H1 (cell line): Measurements from ENCODE around the gene VWA3B. TPM values are rescaled to one million over a fixed set of nuclear protein-coding genes. Genes with fewer than 3 reads are reported as not detected.

ENCODE experiments used
- CTCF ChIA-PET: fragments of 300-600 bp; sonication (Branson Sonifier 250); formaldehyde crosslinking; loops from one replicate; lab custom pipeline; 2021; ENCODE audit not compliant: partially characterized antibody; lab: Charles Lee
- POLR2A ChIA-PET: fragments of 300-600 bp; sonication (Branson Sonifier 250); formaldehyde crosslinking; loops from one replicate; lab custom pipeline; 2021; ENCODE audit warnings: inconsistent platforms; ENCODE audit not compliant: partially characterized antibody; lab: Charles Lee
- DNase-seq, 2 experiments: peaks; one replicate each; pipeline versions ENCODE4 v3.0.0 to v3.0.0-alpha.2; 2010 to 2022; ENCODE audit warnings: low spot score in 2 of 2, low read depth in 1 of 2, mixed read lengths in 1 of 2
- FAIRE-seq: peaks from 2 replicates; lab custom pipeline; 2011; peaks lifted over from hg19 to GRCh38; lab: Jason Lieb, UNC
- H2AFZ ChIP-seq: 2 replicates; pipeline ENCODE4 v1.8.1; 2012; ENCODE audit warnings: low read length, inconsistent platforms
- H2AK5ac ChIP-seq: 2 replicates; pipeline ENCODE4 v1.6.1; 2013; ENCODE audit warnings: low read depth, low read length
- H2BK120ac ChIP-seq: replicated peaks from 2 replicates; pipeline ENCODE3; 2013; ENCODE audit warnings: low read depth, low read length, inconsistent platforms
- H2BK12ac ChIP-seq: 2 replicates; pipeline ENCODE4 v1.6.1; 2013; ENCODE audit warnings: low read depth, low read length
- H2BK15ac ChIP-seq: 2 replicates; pipeline ENCODE4 v1.6.1; 2013; ENCODE audit warnings: low read length
- H2BK20ac ChIP-seq: 2 replicates; pipeline ENCODE4 v1.6.1; 2013; ENCODE audit warnings: low read length
- H2BK5ac ChIP-seq: 2 replicates; pipeline ENCODE4 v1.6.1; 2013; ENCODE audit warnings: low read depth, low read length
- H3K14ac ChIP-seq: 2 replicates; pipeline ENCODE4 v1.6.1; 2013; ENCODE audit warnings: inconsistent platforms; ENCODE audit not compliant: insufficient read length
- H3K18ac ChIP-seq: 2 replicates; pipeline ENCODE4 v1.6.1; 2013; ENCODE audit warnings: low read length; ENCODE audit errors: extremely low read depth
- H3K23ac ChIP-seq: 2 replicates; pipeline ENCODE4 v1.6.1; 2013; ENCODE audit warnings: inconsistent platforms; ENCODE audit not compliant: insufficient read length
- H3K23me2 ChIP-seq: 2 replicates; pipeline ENCODE4 v1.6.1; 2013; ENCODE audit warnings: low read depth, low read length
- H3K27ac ChIP-seq: 2 replicates; pipeline ENCODE4 v1.6.1; 2011; ENCODE audit warnings: low read depth, low read length, inconsistent platforms
- H3K27me3 ChIP-seq, 4 experiments: replicated peaks in 1 of 4; 1 replicate in 1 of 4; 2 replicates in 3 of 4; pipeline versions ENCODE4 v1.6.1 to v1.8.1; 2011 to 2013; ENCODE audit warnings: low read length in 3 of 4, mild to moderate bottlenecking in 3 of 4, inconsistent platforms in 2 of 4, mixed read lengths in 2 of 4, moderate library complexity in 1 of 4; ENCODE audit not compliant: control insufficient read depth in 3 of 4, insufficient read depth in 3 of 4; ENCODE audit errors: extremely low read depth in 1 of 4
- H3K36me3 ChIP-seq, 4 experiments: 2 replicates each; pipeline versions ENCODE4 v1.6.1 to v1.8.1; 2011 to 2013; ENCODE audit warnings: mild to moderate bottlenecking in 4 of 4, low read length in 3 of 4, moderate library complexity in 2 of 4, control low read depth in 1 of 4, inconsistent platforms in 1 of 4; ENCODE audit not compliant: insufficient read depth in 4 of 4, control insufficient read depth in 2 of 4
- H3K4ac ChIP-seq: replicated peaks from 2 replicates; pipeline ENCODE3; 2013; ENCODE audit warnings: low read length, low read depth, mixed read lengths, inconsistent platforms; ENCODE audit not compliant: insufficient read length
- H3K4me1 ChIP-seq, 4 experiments: replicated peaks in 1 of 4; 1 replicate in 1 of 4; 2 replicates in 3 of 4; pipeline versions ENCODE4 v1.6.1 to v1.8.1; 2011 to 2013; ENCODE audit warnings: low read length in 3 of 4, inconsistent platforms in 2 of 4, mixed read lengths in 1 of 4; ENCODE audit not compliant: insufficient read depth in 4 of 4, control insufficient read depth in 3 of 4
- H3K4me2 ChIP-seq, 2 experiments: 2 replicates each; pipeline versions ENCODE4 v1.6.1 to v1.8.1; 2011 to 2013; ENCODE audit warnings: low read depth in 2 of 2, low read length in 2 of 2, control low read depth in 1 of 2, inconsistent platforms in 1 of 2, mild to moderate bottlenecking in 1 of 2; ENCODE audit not compliant: insufficient read depth in 1 of 2
- H3K4me3 ChIP-seq, 4 experiments: fragments of 200-600, 300-600 bp in 1 of 4; sonication (generic), shearing (Covaris generic), sonication (Bioruptor Twin) in 1 of 4; 2 replicates each; pipeline versions ENCODE4 v1.5.1 to v1.8.1; 2011 to 2016; ENCODE audit warnings: low read length in 4 of 4, low read depth in 3 of 4, control low read depth in 2 of 4, inconsistent platforms in 2 of 4, mild to moderate bottlenecking in 2 of 4, mixed read lengths in 1 of 4, moderate library complexity in 1 of 4; ENCODE audit not compliant: insufficient read depth in 2 of 4; ENCODE audit errors: extremely low read depth in 1 of 4
- H3K56ac ChIP-seq: replicated peaks from 2 replicates; pipeline ENCODE3; 2013; ENCODE audit warnings: low read depth, mild to moderate bottlenecking, mixed read lengths, low read length, inconsistent platforms; ENCODE audit not compliant: insufficient read length
- H3K79me1 ChIP-seq: 2 replicates; pipeline ENCODE4 v1.6.1; 2013; ENCODE audit warnings: low read depth, low read length, control low read depth
- H3K79me2 ChIP-seq, 2 experiments: 2 replicates each; pipeline versions ENCODE4 v1.6.1 to v1.8.1; 2012 to 2013; ENCODE audit warnings: low read length in 2 of 2, mild to moderate bottlenecking in 2 of 2, inconsistent platforms in 1 of 2; ENCODE audit not compliant: insufficient read depth in 2 of 2, control insufficient read depth in 1 of 2
- H3K9ac ChIP-seq, 4 experiments: replicated peaks in 1 of 4; 1 replicate in 1 of 4; 2 replicates in 3 of 4; pipeline versions ENCODE4 v1.6.1 to v1.8.1; 2011 to 2013; ENCODE audit warnings: low read depth in 3 of 4, low read length in 3 of 4, control low read depth in 2 of 4, mild to moderate bottlenecking in 2 of 4, moderate library complexity in 2 of 4, inconsistent platforms in 1 of 4; ENCODE audit errors: extremely low read depth in 1 of 4
- H3K9me3 ChIP-seq, 2 experiments: 2 replicates each; pipeline versions ENCODE4 v1.6.1 to v1.8.1; 2012 to 2013; ENCODE audit warnings: mild to moderate bottlenecking in 2 of 2, moderate library complexity in 2 of 2, control low read depth in 1 of 2, inconsistent platforms in 1 of 2, low read depth in 1 of 2, low read length in 1 of 2, mixed read lengths in 1 of 2; ENCODE audit not compliant: insufficient read depth in 2 of 2
- H4K20me1 ChIP-seq, 2 experiments: replicated peaks in 1 of 2; 2 replicates each; pipeline versions ENCODE3 to v1.8.1; 2011 to 2013; ENCODE audit warnings: inconsistent platforms in 2 of 2, low read length in 2 of 2, mild to moderate bottlenecking in 1 of 2; ENCODE audit not compliant: insufficient read depth in 2 of 2, control insufficient read depth in 1 of 2
- H4K5ac ChIP-seq: 2 replicates; pipeline ENCODE4 v1.6.1; 2013; ENCODE audit warnings: low read length, low read depth, mixed read lengths, inconsistent platforms; ENCODE audit not compliant: insufficient read length
- H4K8ac ChIP-seq: 2 replicates; pipeline ENCODE4 v1.8.0; 2013; ENCODE audit warnings: mild to moderate bottlenecking, moderate library complexity, low read length, inconsistent platforms; ENCODE audit not compliant: insufficient read depth; ENCODE audit errors: extremely low read depth
- H4K91ac ChIP-seq: replicated peaks from 2 replicates; pipeline ENCODE3; 2013; ENCODE audit warnings: low read length, mixed read lengths, inconsistent platforms; ENCODE audit not compliant: insufficient read length
- KDM1A ChIP-seq: fragments of 200-600, 300-600 bp; sonication (generic); IDR thresholded peaks from 2 replicates; pipeline ENCODE4 v1.7.1; 2016; ENCODE audit warnings: mild to moderate bottlenecking, low read length, borderline replicate concordance
- POU5F1 ChIP-seq: IDR thresholded peaks from 2 replicates; pipeline ENCODE4 v1.6.1; 2011; ENCODE audit warnings: low read depth, mild to moderate bottlenecking, low read length, moderate library complexity
- RBBP5 ChIP-seq: IDR thresholded peaks from 2 replicates; pipeline ENCODE4 v1.7.1; 2012; ENCODE audit warnings: low read depth, mild to moderate bottlenecking, inconsistent platforms, low read length, moderate library complexity, borderline replicate concordance
- SIN3A ChIP-seq, 2 experiments: IDR thresholded peaks in 1 of 2; conservative IDR thresholded peaks in 1 of 2; 2 replicates each; pipeline ENCODE4 v1.6.1; 2011 to 2012; ENCODE audit warnings: low read length in 2 of 2, improper control_type of control experiment in 1 of 2, low read depth in 1 of 2, mild to moderate bottlenecking in 1 of 2
- SRF ChIP-seq: IDR thresholded peaks from 2 replicates; pipeline ENCODE4 v1.6.1; 2011; ENCODE audit warnings: mild to moderate bottlenecking, low read depth, low read length, moderate library complexity
- TAF7 ChIP-seq: optimal IDR thresholded peaks from 2 replicates; pipeline ENCODE3; 2011; ENCODE audit warnings: low read depth, mild to moderate bottlenecking, inconsistent platforms, low read length, moderate library complexity, borderline replicate concordance
- WGBS, 2 experiments: shearing (Covaris generic) in 1 of 2; methylation state at CpG; one replicate each; pipeline versions ENCODE4 v1.1.6 to v1.1.7; 2013 to 2015; ENCODE audit warnings: low lambda C conversion rate in 2 of 2, mixed read lengths in 2 of 2, inconsistent platforms in 1 of 2, low coverage in 1 of 2, missing lambda C conversion rate in 1 of 2; ENCODE audit not compliant: insufficient replicate concordance in 2 of 2, insufficient coverage in 1 of 2, insufficient read length in 1 of 2; ENCODE audit errors: extremely low coverage in 1 of 2, missing lambda C conversion rate in 1 of 2; 5-methylcytosine and 5-hydroxymethylcytosine counted together
- polyA plus RNA-seq, 7 experiments: library from polyadenylated mRNA; depleted of rRNA in 3 of 7; stranded (reverse) in 5 of 7; unstranded in 2 of 7; fragments of >200 nt in 5 of 7; fragments of 200-250 nt in 2 of 7; gene quantifications; 1 replicate in 5 of 7; 2 replicates in 1 of 7; 4 replicates in 1 of 7; pipeline versions ENCODE4 v1.2.1 to v1.2.3, GENCODE V29; 2011 to 2013; ENCODE audit warnings: missing spikeins in 2 of 7, mixed read lengths in 2 of 7
- total RNA-seq: library from RNA; stranded (reverse); fragmentation: NEBNext Ultra II Directional; extraction: Animal tissue kit (Norgen Biotek cat#: 25700); gene quantifications from 2 replicates; pipeline ENCODE4 v1.2.1, GENCODE V29; 2021
- TF ChIP-seq, protein P1 (sequence below): IDR thresholded peaks from 2 replicates; pipeline ENCODE4 v1.6.1; 2012; ENCODE audit warnings: inconsistent platforms

Gene VWA3B
- total and polyA plus RNA-seq, 2 of the 8 experiments (the other 6 are each of a cell fraction or from before 2014, with no cell fraction given), result not detected

DNA sequence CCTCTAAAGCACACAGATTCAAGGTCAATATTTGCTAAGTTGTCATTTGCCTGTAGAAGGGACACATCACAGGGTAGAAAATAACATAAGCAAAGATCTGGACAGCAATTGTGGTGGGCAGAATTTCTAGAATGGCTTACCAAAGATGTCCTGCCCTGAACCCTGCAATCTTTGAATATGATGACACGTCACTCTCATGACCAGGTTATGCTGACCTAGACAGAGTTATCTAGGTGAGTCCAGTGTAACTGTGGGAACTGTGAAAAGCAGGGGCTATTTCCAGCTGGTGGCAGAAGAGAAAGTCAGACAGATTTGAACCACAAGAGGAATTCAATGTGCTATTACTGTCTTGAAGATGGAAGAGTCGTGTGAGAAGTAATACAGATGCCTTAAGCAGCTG is 147.0 kb downstream of the VWA3B start:
- Histone ChIP-seq H4K20me1 (no peaks in the 10 kb centered on the region), H2BK12ac (no peak overlapping the region), H2BK120ac (no peak overlapping the region), H3K23ac (no peak overlapping the region), H4K5ac (no peak overlapping the region), H3K9me3 (no peaks in the 10 kb centered on the region), H2AFZ (no peak overlapping the region), H3K14ac (no peak overlapping the region), H3K9ac (no peak overlapping the region), H4K8ac (no peak overlapping the region), H3K18ac (no peak overlapping the region), H2AK5ac (no peak overlapping the region), H2BK15ac (no peak overlapping the region), H3K4ac (no peak overlapping the region), H4K91ac (no peak overlapping the region), H3K36me3 (no peaks in the 10 kb centered on the region), H3K27ac (no peak overlapping the region), H3K4me3 (no peak overlapping the region), H3K27me3 (no peaks in the 10 kb centered on the region), H2BK20ac (no peak overlapping the region), H3K56ac (no peak overlapping the region), H3K79me2 (no peaks in the 10 kb centered on the region), H3K4me1 (no peaks in the 10 kb centered on the region), H2BK5ac (no peak overlapping the region), H3K23me2 (peaks cover 1% of the 10 kb centered on the region; the same call in 1 of the 2 replicates), H3K79me1 (no peaks in the 10 kb centered on the region), H3K4me2 (no peak overlapping the region)
- FAIRE-seq (no peak), DNase-seq (no peak)
- WGBS, 2 experiments, result 84% methylated on average over 2 of the region's 2 CpGs; no CpG with 5 or more reads in 1 of the 2 experiments
- CTCF ChIA-PET, result interaction anchor here (0.6 to 2.2 kb wide), 4 partner anchors 10 to 493 kb away, joined by 3 to 5 read pairs (median 4); no protein-coding TSS in a partner anchor
- POLR2A ChIA-PET, result interaction anchor here (0.6 kb wide), 1 partner anchor 393 kb away, joined by 4 read pairs; no protein-coding TSS in a partner anchor
- TF ChIP-seq, protein P1, sequence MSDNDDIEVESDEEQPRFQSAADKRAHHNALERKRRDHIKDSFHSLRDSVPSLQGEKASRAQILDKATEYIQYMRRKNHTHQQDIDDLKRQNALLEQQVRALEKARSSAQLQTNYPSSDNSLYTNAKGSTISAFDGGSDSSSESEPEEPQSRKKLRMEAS, result no peak
- TF ChIP-seq KDM1A (no peak), POU5F1 (no peak), SIN3A (conservative IDR thresholded peaks at IDR 0.05 in 1 of 2, IDR thresholded peaks at IDR 0.05 in 1 of 2; ENCODE audit: low read depth in 1 of 2, low read length in 2 of 2) (no peak), SRF (no peak), RBBP5 (no peak), TAF7 (no peak)
